H9 (cell line): Measurements from ENCODE around the gene AP4E1. TPM values are rescaled to one million over a fixed set of nuclear protein-coding genes. Genes with fewer than 3 reads are reported as not detected.

Experiments used
- DNase-seq: peaks from one replicate; pipeline ENCODE4 v3.0.0-alpha.2; 2017
- H2AFZ ChIP-seq: one replicate; pipeline ENCODE4 v1.6.1; 2013; ENCODE audit warnings: mild to moderate bottlenecking, low read length, control low read depth, moderate library complexity
- H2AK5ac ChIP-seq: 2 replicates; pipeline ENCODE4 v1.6.1; 2013; ENCODE audit warnings: low read length, control low read depth, mixed read lengths; ENCODE audit not compliant: insufficient read length
- H2BK120ac ChIP-seq: one replicate; pipeline ENCODE4 v1.6.1; 2013; ENCODE audit warnings: low read depth, mild to moderate bottlenecking, low read length, control low read depth, inconsistent platforms; ENCODE audit not compliant: poor library complexity, severe bottlenecking
- H2BK12ac ChIP-seq: 2 replicates; pipeline ENCODE4 v1.6.1; 2013; ENCODE audit warnings: low read length, control low read depth, mixed read lengths, low read depth; ENCODE audit not compliant: insufficient read length
- H2BK15ac ChIP-seq: 2 replicates; pipeline ENCODE4 v1.6.1; 2013; ENCODE audit warnings: low read depth, low read length, control low read depth
- H2BK20ac ChIP-seq: one replicate; pipeline ENCODE4 v1.6.1; 2013; ENCODE audit warnings: low read depth, mild to moderate bottlenecking, low read length, control low read depth, inconsistent platforms; ENCODE audit not compliant: poor library complexity, severe bottlenecking
- H2BK5ac ChIP-seq: 2 replicates; pipeline ENCODE4 v1.6.1; 2013; ENCODE audit warnings: low read length, control low read depth, mixed read lengths; ENCODE audit not compliant: insufficient read length
- H3K14ac ChIP-seq: 2 replicates; pipeline ENCODE4 v1.6.1; 2013; ENCODE audit warnings: low read length, control low read depth; ENCODE audit not compliant: insufficient read depth
- H3K18ac ChIP-seq: 2 replicates; pipeline ENCODE4 v1.6.1; 2013; ENCODE audit warnings: low read depth, mild to moderate bottlenecking, mixed read lengths, low read length, control low read depth; ENCODE audit not compliant: insufficient read length
- H3K23ac ChIP-seq: 2 replicates; pipeline ENCODE4 v1.6.1; 2013; ENCODE audit warnings: low read length, control low read depth, mixed read lengths, low read depth; ENCODE audit not compliant: insufficient read length
- H3K23me2 ChIP-seq: 2 replicates; pipeline ENCODE4 v1.6.1; 2013; ENCODE audit warnings: low read depth, mild to moderate bottlenecking, mixed read lengths, low read length, control low read depth; ENCODE audit not compliant: insufficient read length, poor library complexity, severe bottlenecking
- H3K27ac ChIP-seq: 2 replicates; pipeline ENCODE4 v1.5.1; 2013; ENCODE audit warnings: low read length, control low read depth, mixed read lengths, low read depth; ENCODE audit not compliant: insufficient read length
- H3K27me3 ChIP-seq: 2 replicates; pipeline ENCODE4 v1.6.1; 2013; ENCODE audit warnings: low read length, control low read depth, inconsistent platforms; ENCODE audit not compliant: insufficient read depth
- H3K4ac ChIP-seq: 2 replicates; pipeline ENCODE4 v1.6.1; 2013; ENCODE audit warnings: low read depth, mild to moderate bottlenecking, control low read depth, inconsistent platforms, low read length, moderate library complexity
- H3K4me1 ChIP-seq: 2 replicates; pipeline ENCODE4 v1.6.1; 2013; ENCODE audit warnings: low read length, control low read depth, inconsistent platforms; ENCODE audit not compliant: insufficient read depth
- H3K4me2 ChIP-seq: 2 replicates; pipeline ENCODE4 v1.6.1; 2013; ENCODE audit warnings: low read length, control low read depth, mixed read lengths; ENCODE audit not compliant: insufficient read length, insufficient read depth
- H3K56ac ChIP-seq: 2 replicates; pipeline ENCODE4 v1.6.1; 2013; ENCODE audit warnings: low read depth, mild to moderate bottlenecking, mixed read lengths, low read length, control low read depth; ENCODE audit not compliant: insufficient read length
- H3K79me1 ChIP-seq: 2 replicates; pipeline ENCODE4 v1.6.1; 2013; ENCODE audit warnings: low read depth, mild to moderate bottlenecking, moderate library complexity, low read length, control low read depth, inconsistent platforms; ENCODE audit not compliant: insufficient read depth, poor library complexity, severe bottlenecking
- H3K79me2 ChIP-seq: 2 replicates; pipeline ENCODE4 v1.6.1; 2013; ENCODE audit warnings: low read length, control low read depth, inconsistent platforms; ENCODE audit not compliant: insufficient read depth
- H3K9ac ChIP-seq: 2 replicates; pipeline ENCODE4 v1.6.1; 2013; ENCODE audit warnings: low read length, control low read depth, mixed read lengths; ENCODE audit not compliant: insufficient read length; ENCODE audit errors: extremely low read depth
- H3K9me3 ChIP-seq: one replicate; pipeline ENCODE4 v1.6.1; 2013; ENCODE audit warnings: low read depth, low read length, inconsistent platforms; ENCODE audit not compliant: control insufficient read depth
- H3T11ph ChIP-seq: one replicate; pipeline ENCODE4 v1.6.1; 2013; ENCODE audit warnings: mild to moderate bottlenecking, low read length, control low read depth, inconsistent platforms
- H4K20me1 ChIP-seq: one replicate; pipeline ENCODE4 v1.6.1; 2013; ENCODE audit not compliant: control insufficient read depth, insufficient read length, insufficient read depth
- H4K5ac ChIP-seq: 2 replicates; pipeline ENCODE4 v1.6.1; 2013; ENCODE audit warnings: low read depth, mild to moderate bottlenecking, mixed read lengths, low read length, control low read depth; ENCODE audit not compliant: insufficient read length
- H4K8ac ChIP-seq: replicated peaks from 2 replicates; pipeline ENCODE4 v1.6.1; 2013; ENCODE audit warnings: low read length, control low read depth, mixed read lengths, low read depth; ENCODE audit not compliant: insufficient read length
- H4K91ac ChIP-seq: 2 replicates; pipeline ENCODE4 v1.6.1; 2013; ENCODE audit warnings: low read depth, mild to moderate bottlenecking, moderate library complexity, mixed read lengths, low read length, control low read depth; ENCODE audit not compliant: insufficient read length
- H3K27ac Mint-ChIP-seq, 3 experiments: 2 replicates in 2 of 3; 3 replicates in 1 of 3; pipeline ENCODE4 v1.8.0; 2020 to 2021; ENCODE audit warnings: mixed read lengths in 3 of 3, mild to moderate bottlenecking in 1 of 3, moderate library complexity in 1 of 3
- H3K27me3 Mint-ChIP-seq: 2 replicates; pipeline ENCODE4 v1.8.0; 2021; ENCODE audit warnings: low read depth, mild to moderate bottlenecking, moderate library complexity, mixed read lengths
- H3K36me3 Mint-ChIP-seq, 3 experiments: 2 replicates in 2 of 3; 3 replicates in 1 of 3; pipeline ENCODE4 v1.8.0; 2020 to 2021; ENCODE audit warnings: low read depth in 3 of 3, mixed read lengths in 3 of 3; ENCODE audit not compliant: insufficient read depth in 1 of 3
- H3K4me1 Mint-ChIP-seq, 2 experiments: 2 replicates each; pipeline ENCODE4 v1.8.0; 2020; ENCODE audit warnings: mixed read lengths in 2 of 2
- H3K4me3 Mint-ChIP-seq, 2 experiments: 2 replicates in 1 of 2; 3 replicates in 1 of 2; pipeline ENCODE4 v1.8.0; 2020 to 2021; ENCODE audit warnings: mild to moderate bottlenecking in 2 of 2, mixed read lengths in 2 of 2, moderate library complexity in 1 of 2
- H3K9me3 Mint-ChIP-seq, 2 experiments: 2 replicates in 1 of 2; 3 replicates in 1 of 2; pipeline ENCODE4 v1.8.0; 2020; ENCODE audit warnings: mild to moderate bottlenecking in 2 of 2, mixed read lengths in 2 of 2, moderate library complexity in 1 of 2
- CTCF ChIP-seq: fragments of 200-600 bp; sonication (generic); conservative IDR thresholded peaks from 3 replicates; pipeline ENCODE4 v1.8.0; 2021; ENCODE audit warnings: antibody characterized with exemption, mild to moderate bottlenecking
- total RNA-seq: library from RNA; stranded (reverse); gene quantifications from 2 replicates; pipeline ENCODE4 v1.2.1, GENCODE V29; 2021

Gene AP4E1
- total RNA-seq, 1 experiment from 2014 or later: 13.8 TPM

- Mint-ChIP-seq H3K4me3 (no peak overlapping the region), H3K27me3 (no peaks in the 10 kb centered on the region), H3K36me3 (peaks cover 28 to 36% (median 35%) of the 10 kb centered on the region in 3 experiments), H3K27ac (no peak overlapping the region), H3K9me3 (peaks cover 11 to 17% of the 10 kb centered on the region in 2 experiments), H3K4me1 (no peaks in the 10 kb centered on the region)
- Histone ChIP-seq H2BK5ac (no peak overlapping the region), H3K23me2 (no peaks in the 10 kb centered on the region), H4K91ac (no peak overlapping the region), H3K4me1 (no peaks in the 10 kb centered on the region), H2AFZ (no peak overlapping the region), H4K20me1 (no peaks in the 10 kb centered on the region), H3K18ac (no peak overlapping the region), H3K9me3 (no peaks in the 10 kb centered on the region), H3K79me1 (no peaks in the 10 kb centered on the region), H3K23ac (no peak overlapping the region), H3K27me3 (no peaks in the 10 kb centered on the region), H2BK15ac (no peak overlapping the region), H4K5ac (no peak overlapping the region), H4K8ac (no peak overlapping the region), H2BK120ac (no peak overlapping the region), H3K4ac (no peak overlapping the region), H3K27ac (no peak overlapping the region), H3K9ac (no peak overlapping the region), H2BK20ac (no peak overlapping the region), H2AK5ac (no peak overlapping the region), H3T11ph (no peak overlapping the region), H3K56ac (no peak overlapping the region), H3K79me2 (no peaks in the 10 kb centered on the region), H2BK12ac (no peak overlapping the region), H3K4me2 (no peak overlapping the region), H3K14ac (no peak overlapping the region)
- no peak for DNase-seq
- no peak for TF ChIP-seq CTCF
These were observed 62.6 kb downstream of the AP4E1 start for GRCh38 chr15:50971115-50971514.
